NCI-H446 treated with DMSO at 0.1 percent for 48 hours (cell line): ENCODE measurements around the gene CTR9.

ENCODE experiments used
- DNase-seq: peaks from one replicate; lab custom pipeline; 2025; lab: John Stamatoyannopoulos, UW

Gene CTR9

DNA sequence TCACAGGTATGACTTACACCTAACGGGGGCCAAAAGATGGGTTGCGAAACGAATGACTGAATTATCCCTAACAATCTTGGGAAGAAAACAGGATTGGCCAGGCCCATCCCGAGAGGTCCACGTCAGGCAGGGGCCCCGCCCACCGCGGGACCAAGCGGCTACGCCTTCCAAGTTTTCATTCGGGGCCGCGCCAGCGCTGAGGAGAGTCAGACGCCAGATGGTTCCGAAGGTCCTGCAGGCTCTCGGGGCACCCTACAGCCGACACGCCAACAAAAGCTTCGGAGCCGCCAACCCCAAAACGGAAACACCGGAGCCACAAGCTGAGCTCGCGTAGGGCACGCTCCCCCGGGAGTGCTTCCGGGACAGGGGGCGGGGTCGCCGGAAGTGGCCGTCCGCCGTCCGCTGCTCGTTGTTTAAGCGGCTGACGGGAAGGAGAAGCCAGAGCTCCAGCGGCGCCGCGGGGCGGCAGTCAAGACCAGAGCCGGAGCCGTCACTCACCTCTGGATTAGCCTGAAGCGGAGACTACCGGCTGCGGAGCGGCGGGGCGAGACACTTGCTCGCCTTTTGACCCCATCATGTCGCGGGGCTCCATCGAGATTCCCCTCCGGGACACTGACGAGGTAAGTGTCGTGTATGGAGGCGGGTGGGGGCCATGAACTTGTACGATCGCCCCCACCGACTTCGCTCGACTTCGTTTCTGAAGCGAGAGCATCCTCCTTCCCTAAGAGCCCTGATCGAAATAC is at the start of gene CTR9:
CTR9 (plus strand) TSS at position 409 of the 743 bp plus-strand sequence; CDS start at position 576, 167 bp downstream.
- DNase-seq = peak; percentile 88

- no peak for DNase-seq
These were observed 49.1 kb upstream of the CTR9 start for GRCh38 chr11:10701982-10702381.

- DNase-seq = no peak
These were observed 42.9 kb upstream of the CTR9 start for GRCh38 chr11:10708131-10708530.

DNA sequence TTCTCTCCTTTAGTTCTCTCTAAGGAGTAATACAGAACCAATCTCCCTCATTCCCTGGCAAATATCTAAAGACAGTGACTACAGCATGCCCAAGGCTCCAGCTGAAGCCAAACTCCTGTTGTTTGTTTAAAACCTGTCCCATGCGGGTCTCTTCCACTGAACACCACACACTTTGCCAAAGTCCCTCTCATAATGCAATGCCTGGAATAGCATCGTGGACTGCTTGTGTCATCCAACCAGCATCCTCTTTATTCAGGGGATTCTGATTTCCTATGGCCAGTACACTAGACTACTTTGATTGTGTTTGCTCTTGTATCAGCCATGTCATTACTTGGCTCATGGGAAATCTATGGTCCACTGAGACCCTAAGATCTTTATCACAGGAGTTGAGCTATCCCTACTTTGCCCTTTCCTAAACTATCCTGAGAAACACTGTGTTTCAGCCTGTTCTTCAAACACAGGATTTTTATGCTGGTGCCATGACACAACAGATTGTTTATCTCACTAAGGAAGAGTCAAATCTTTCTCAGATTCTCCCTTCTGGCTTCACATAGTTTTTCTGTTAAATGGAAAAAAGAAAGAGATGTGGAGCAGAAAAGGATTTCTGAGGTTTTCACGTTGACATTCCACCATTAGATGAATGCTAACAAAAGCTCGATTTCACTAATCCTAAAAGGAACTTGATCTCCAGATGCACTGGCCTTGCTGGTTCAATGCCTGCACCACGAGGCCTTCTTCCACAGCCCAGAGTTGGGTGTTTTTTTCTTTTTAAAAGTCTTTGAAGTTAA is 41.6 kb upstream of the CTR9 start:
- DNase-seq = no peak

GRCh38 chr11:10715571-10715970 is 35.5 kb upstream of the CTR9 start:
- DNase-seq = no peak

GRCh38 chr11:10716122-10716521 is 34.9 kb upstream of the CTR9 start:
- DNase-seq = no peak

GRCh38 chr11:10716543-10717259 is 34.3 kb upstream of the CTR9 start:
- no peak for DNase-seq

DNA sequence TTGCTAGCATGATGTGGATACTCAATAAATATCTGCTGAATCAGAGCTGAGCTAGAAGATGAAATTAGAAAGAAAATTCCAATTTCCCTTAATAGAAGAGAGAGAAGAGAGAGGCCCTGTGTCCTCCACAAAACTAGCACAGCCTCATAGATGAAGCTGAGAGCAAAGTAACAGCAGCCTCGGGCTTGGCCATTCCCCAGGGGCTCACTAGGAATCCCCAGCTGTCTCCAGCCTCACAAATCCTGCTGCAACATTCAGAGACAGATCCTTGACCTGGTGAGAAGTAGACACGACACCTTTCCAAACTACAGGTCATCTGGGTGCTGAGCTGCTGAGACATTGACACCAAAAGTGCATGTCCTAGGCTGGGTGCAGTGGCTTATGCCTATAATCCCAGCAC is 31.4 kb upstream of the CTR9 start:
- no peak for DNase-seq

DNA sequence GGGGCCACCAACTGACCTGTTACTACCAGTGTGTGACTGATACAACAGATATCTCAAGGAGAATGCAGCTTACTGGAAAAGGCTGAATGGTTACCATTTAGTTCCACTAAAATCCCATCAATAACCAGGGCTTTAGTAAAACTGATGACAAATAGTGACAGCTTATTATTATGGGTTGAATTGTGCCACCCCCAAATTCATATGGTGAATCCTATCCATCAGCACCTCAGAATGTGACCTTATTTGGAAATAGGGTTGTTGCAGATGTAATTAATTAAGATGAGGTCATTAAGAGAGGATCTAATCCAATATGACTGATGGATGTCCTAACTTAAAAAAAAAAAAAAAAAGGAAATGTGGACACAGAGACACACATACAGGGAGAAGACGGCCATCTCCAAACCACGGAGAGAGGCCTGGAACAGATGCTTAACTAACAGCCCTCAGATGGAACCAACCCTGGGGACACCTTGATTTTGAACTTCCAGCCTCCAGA is 30.1 kb upstream of the CTR9 start:
- no peak for DNase-seq

- DNase-seq = no peak
These were observed 28.7 kb upstream of the CTR9 start for GRCh38 chr11:10722307-10722706.

GRCh38 chr11:10725114-10725906 is 25.7 kb upstream of the CTR9 start:
- DNase-seq = no peak

DNA sequence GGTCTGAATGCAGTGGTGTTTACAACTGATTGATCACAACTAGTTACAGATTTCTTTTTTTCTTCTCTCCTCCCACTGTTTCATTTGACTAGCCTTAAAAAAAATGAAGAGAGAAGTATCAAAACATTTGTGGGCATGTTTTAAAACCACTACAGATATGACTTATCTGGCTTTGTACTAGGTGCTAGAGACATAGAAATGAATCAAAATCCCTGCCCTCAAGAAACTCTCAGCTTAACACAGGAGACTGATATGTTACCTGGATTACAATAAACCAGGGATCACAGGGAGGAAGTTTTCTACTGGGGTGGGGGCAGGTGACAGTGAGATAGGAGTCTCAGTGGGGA is 25.2 kb upstream of the CTR9 start:
- DNase-seq = no peak

DNA sequence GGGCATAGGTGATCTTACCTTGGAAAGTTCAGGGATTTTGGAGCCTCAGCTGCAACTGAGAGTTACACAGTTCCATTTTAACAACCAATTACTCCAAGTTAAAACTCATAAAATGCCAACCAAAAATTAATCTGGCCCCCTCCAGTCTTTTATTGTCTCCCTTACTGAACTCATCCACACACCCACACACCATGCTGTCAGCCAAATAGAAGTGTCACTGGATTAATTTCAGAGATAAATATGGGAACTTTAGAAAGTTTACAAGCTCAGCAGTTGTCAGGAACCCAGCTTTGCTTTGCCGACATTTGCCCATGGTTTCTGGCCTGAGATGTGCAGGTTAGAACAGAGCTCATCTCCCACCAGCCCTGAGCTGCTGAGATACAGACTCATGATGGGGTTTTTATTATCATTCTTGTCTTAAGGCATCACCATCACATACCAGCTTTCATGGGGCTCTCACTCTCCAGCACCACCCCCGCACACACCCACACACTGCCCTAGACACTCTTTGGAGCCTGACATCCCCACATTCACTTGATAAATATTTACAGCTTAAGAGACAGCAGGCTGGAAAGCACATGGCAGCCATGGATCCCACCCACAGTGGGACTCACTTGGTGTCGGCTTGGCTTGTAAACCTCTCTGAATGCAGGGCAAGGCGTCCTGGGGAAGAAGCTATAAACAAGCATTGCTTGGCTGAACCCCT is 23.7 kb upstream of the CTR9 start:
- no peak for DNase-seq

DNA sequence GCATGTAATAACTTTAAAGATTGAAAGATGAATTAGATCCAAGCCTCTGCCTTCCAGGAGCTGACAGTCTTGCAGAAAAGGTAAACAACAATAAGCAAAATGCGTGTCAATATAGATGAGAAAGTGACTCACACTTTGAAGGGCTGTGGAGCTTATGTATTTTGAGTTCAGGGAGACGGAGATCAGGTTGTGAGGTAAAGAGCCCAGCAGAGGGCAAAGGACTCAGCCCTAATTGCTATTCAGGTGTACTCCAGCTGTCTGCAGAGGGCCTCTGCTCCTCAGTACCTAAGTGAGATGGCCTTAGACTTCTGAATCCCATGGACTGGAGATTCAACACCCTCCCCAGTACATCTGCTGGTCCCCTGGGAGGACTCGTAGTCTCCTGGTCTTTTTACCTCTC is 22.9 kb upstream of the CTR9 start:
- DNase-seq = no peak

DNA sequence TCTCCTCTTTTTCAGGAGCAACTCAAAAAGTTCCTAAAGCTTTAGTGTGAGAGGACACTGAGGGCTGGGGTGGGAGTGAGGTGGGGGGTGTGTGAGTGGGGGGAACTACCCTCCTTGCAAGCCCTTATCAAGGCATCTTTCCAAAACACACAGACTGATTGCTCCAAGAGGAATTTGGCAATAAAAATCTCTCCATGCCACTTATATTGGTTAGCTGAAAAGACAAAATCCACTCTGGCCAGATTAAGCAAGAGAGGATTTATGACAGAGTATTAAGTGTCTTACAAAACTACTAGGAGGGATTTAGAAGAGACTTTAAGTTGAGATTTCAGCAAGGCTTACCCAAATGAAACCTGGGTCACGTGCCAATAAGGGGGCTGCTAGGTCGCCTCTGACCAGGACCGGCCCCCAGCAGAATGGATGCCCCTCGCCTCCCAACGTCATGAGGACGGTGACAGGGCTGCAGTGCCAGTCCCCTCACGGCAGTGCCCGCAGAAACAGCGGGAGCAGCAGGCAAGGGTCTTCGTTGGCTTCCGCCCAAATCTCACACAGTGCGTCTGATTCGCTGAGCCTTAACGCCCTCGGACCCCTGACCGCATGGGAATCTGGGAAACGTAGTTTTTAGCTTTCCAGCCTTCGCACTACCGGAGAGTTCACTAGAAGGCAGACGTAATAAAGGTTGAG is 22.1 kb upstream of the CTR9 start:
- DNase-seq = no peak

GRCh38 chr11:10730151-10730550 is 20.9 kb upstream of the CTR9 start:
- DNase-seq = no peak

- no peak for DNase-seq
These were observed 19.9 kb upstream of the CTR9 start for GRCh38 chr11:10731064-10731680.

- DNase-seq = peak; percentile 90
These were observed 15.3 kb upstream of the CTR9 start for GRCh38 chr11:10735481-10736475.
